GM23338 (cell line): Measurements from ENCODE around the gene PRM1. TPM values are rescaled to one million over a fixed set of nuclear protein-coding genes. Genes with fewer than 3 reads are reported as not detected.

Experiments
- ATAC-seq: fragments of 200-7000 bp; cut with Tn5 transposase; 3 replicates; pipeline ENCODE4 v1.9.1; 2020
- DNase-seq: peaks from one replicate; pipeline ENCODE4 v3.0.0-alpha.2; 2015; ENCODE audit warnings: low spot score
- H2AFZ ChIP-seq: fragments of 200-600 bp; sonication (generic); 2 replicates; pipeline ENCODE4 v1.8.0; 2016; ENCODE audit warnings: antibody characterized with exemption, mild to moderate bottlenecking, moderate library complexity
- H3F3A ChIP-seq: fragments of 200-600 bp; sonication (generic); replicated peaks from 2 replicates; pipeline ENCODE4 v1.8.0; 2017; ENCODE audit warnings: antibody characterized with exemption, mixed run types, low read depth
- H3K27ac ChIP-seq: fragments of 200-600 bp; sonication (generic); 2 replicates; pipeline ENCODE4 v1.6.1; 2016; ENCODE audit warnings: low read depth
- H3K27me3 ChIP-seq: fragments of 200-600 bp; sonication (generic); 2 replicates; pipeline ENCODE4 v1.8.0; 2016; ENCODE audit warnings: mild to moderate bottlenecking, mixed run types, moderate library complexity; ENCODE audit not compliant: insufficient read depth
- H3K36me3 ChIP-seq: fragments of 200-600 bp; sonication (generic); 2 replicates; pipeline ENCODE4 v1.8.0; 2016; ENCODE audit warnings: mild to moderate bottlenecking; ENCODE audit not compliant: insufficient read depth
- H3K4me1 ChIP-seq: fragments of 200-600 bp; sonication (generic); 2 replicates; pipeline ENCODE4 v1.8.0; 2016; ENCODE audit warnings: mild to moderate bottlenecking, moderate library complexity; ENCODE audit not compliant: insufficient read depth
- H3K4me2 ChIP-seq: fragments of 200-600 bp; sonication (generic); 2 replicates; pipeline ENCODE4 v1.7.1; 2017; ENCODE audit warnings: mixed run types
- H3K4me3 ChIP-seq: fragments of 200-600 bp; sonication (generic); 2 replicates; pipeline ENCODE4 v1.6.1; 2016; ENCODE audit warnings: mixed run types
- H3K79me2 ChIP-seq: fragments of 200-600 bp; sonication (generic); replicated peaks from 2 replicates; pipeline ENCODE4 v1.8.0; 2017; ENCODE audit warnings: mild to moderate bottlenecking; ENCODE audit not compliant: insufficient read depth
- H3K9me2 ChIP-seq: fragments of 200-600 bp; sonication (generic); 2 replicates; pipeline ENCODE4 v1.8.0; 2017; ENCODE audit not compliant: insufficient read depth
- H4K20me1 ChIP-seq: fragments of 200-600 bp; sonication (generic); replicated peaks from 2 replicates; pipeline ENCODE4 v1.8.0; 2017; ENCODE audit warnings: mild to moderate bottlenecking; ENCODE audit not compliant: insufficient read depth
- H3K27ac Mint-ChIP-seq: 2 replicates; pipeline ENCODE4 v1.8.0; 2020; ENCODE audit warnings: inconsistent platforms, mild to moderate bottlenecking, moderate library complexity, mixed read lengths
- H3K27me3 Mint-ChIP-seq: 3 replicates; pipeline ENCODE4 v1.8.0; 2022; ENCODE audit warnings: low read depth, mild to moderate bottlenecking, moderate library complexity, mixed read lengths, inconsistent platforms; ENCODE audit not compliant: insufficient read depth, poor library complexity
- H3K36me3 Mint-ChIP-seq: 3 replicates; pipeline ENCODE4 v1.8.0; 2021; ENCODE audit warnings: low read depth, mild to moderate bottlenecking, inconsistent platforms, moderate library complexity, mixed read lengths
- H3K4me1 Mint-ChIP-seq: 3 replicates; pipeline ENCODE4 v1.8.0; 2020; ENCODE audit warnings: mild to moderate bottlenecking, inconsistent platforms, mixed read lengths
- H3K4me3 Mint-ChIP-seq: 3 replicates; pipeline ENCODE4 v1.8.0; 2021; ENCODE audit warnings: moderate library complexity, mild to moderate bottlenecking, inconsistent platforms, mixed read lengths
- H3K9me3 Mint-ChIP-seq: 3 replicates; pipeline ENCODE4 v1.8.0; 2020; ENCODE audit warnings: moderate library complexity, mild to moderate bottlenecking, inconsistent platforms, mixed read lengths
- CREB1 ChIP-seq: fragments of 250-450 bp; sonication (Bioruptor Pico); IDR thresholded peaks from 2 replicates; pipeline ENCODE4 v1.5.0; 2020; ENCODE audit warnings: low read depth, mild to moderate bottlenecking, moderate library complexity
- CTCF ChIP-seq, 2 experiments: fragments of 200-600 bp in 1 of 2; sonication (generic) in 1 of 2; conservative IDR thresholded peaks; 2 replicates each; pipeline versions ENCODE4 v1.5.1 to v1.6.1; 2016 to 2017; ENCODE audit warnings: antibody characterized with exemption in 2 of 2, low read depth in 2 of 2, mild to moderate bottlenecking in 2 of 2, moderate library complexity in 1 of 2
- ETS1 ChIP-seq: IDR thresholded peaks from 2 replicates; pipeline ENCODE4 v1.6.1; 2016; ENCODE audit warnings: antibody characterized with exemption
- NANOG ChIP-seq: IDR thresholded peaks from 2 replicates; pipeline ENCODE4 v1.6.1; 2016; ENCODE audit warnings: antibody characterized with exemption, borderline replicate concordance
- REST ChIP-seq: IDR thresholded peaks from one replicate; pipeline ENCODE4 v1.6.1; 2018; ENCODE audit warnings: antibody characterized with exemption; ENCODE audit not compliant: unreplicated experiment
- ZNF331 ChIP-seq: fragments of 250-450 bp; sonication (Bioruptor Pico); IDR thresholded peaks from 2 replicates; pipeline ENCODE4 v1.5.0; 2020; ENCODE audit warnings: low read depth, mild to moderate bottlenecking, moderate library complexity
- ZNF462 ChIP-seq: fragments of 250-450 bp; sonication (Bioruptor Pico); IDR thresholded peaks from 2 replicates; pipeline ENCODE4 v1.5.0; 2020; ENCODE audit warnings: mild to moderate bottlenecking, moderate library complexity
- polyA plus RNA-seq: library from polyadenylated mRNA; unstranded; fragments of >200 nt; fragmentation: Nextera tagmentation; extraction: Ambion mirVana; gene quantifications from 2 replicates; pipeline ENCODE4 v1.2.1, GENCODE V29; 2016
- total RNA-seq: library from RNA; depleted of rRNA; stranded (reverse); fragments of >200 nt; shearing (Covaris generic); gene quantifications from 2 replicates; pipeline ENCODE4 v1.2.3, GENCODE V29; 2014

Gene PRM1
- total and polyA plus RNA-seq, 2 experiments from 2014 or later = 1.2 TPM; not detected in 1

- Histone ChIP-seq H4K20me1 (no peaks in the 10 kb centered on the region), H3K27me3 (no peaks in the 10 kb centered on the region), H3K79me2 (peaks cover 10% of the 10 kb centered on the region), H3K27ac (no peak overlapping the region), H3K4me2 (no peak overlapping the region), H2AFZ (no peak overlapping the region), H3K36me3 (no peaks in the 10 kb centered on the region), H3F3A (peaks cover 7% of the 10 kb centered on the region), H3K9me2 (no peaks in the 10 kb centered on the region), H3K4me3 (no peak overlapping the region), H3K4me1 (peaks cover 4% of the 10 kb centered on the region; the same call in 1 of the 2 replicates)
- no peak for DNase-seq
- no peak overlapping the region; the same call in 2 of the 3 replicates for H3K4me3 Mint-ChIP-seq
- no peak overlapping the region for H3K27ac Mint-ChIP-seq
- peaks cover 14% of the 10 kb centered on the region for H3K27me3 Mint-ChIP-seq
- TF ChIP-seq ZNF331 (no peak), NANOG (no peak), ZNF462 (CRISPR knock-in tag) (no peak), REST (no peak), CREB1 (CRISPR knock-in tag) (no peak), ETS1 (no peak), CTCF (conservative IDR thresholded peaks at IDR 0.05; ENCODE audit: low read depth in 2 of 2) (no peak)
- H3K9me3 Mint-ChIP-seq = no peaks in the 10 kb centered on the region; the same call in 2 of the 3 replicates
- H3K36me3 Mint-ChIP-seq = no peaks in the 10 kb centered on the region
- H3K4me1 Mint-ChIP-seq = peaks cover 12% of the 10 kb centered on the region
- no peak for ATAC-seq
These were observed 21.2 kb downstream of the PRM1 start for GRCh38 chr16:11259655-11260595.
